ENCODE results near the gene C13orf46. TPM values are rescaled to one million over a fixed set of nuclear protein-coding genes. Genes with fewer than 3 reads are reported as not detected.

C13orf46 gene
- total and polyA plus RNA-seq, 2 of the 8 experiments (the other 6 are each of a cell fraction or from before 2014, with no cell fraction given), result 0.23 to 0.28 TPM

- TF ChIP-seq CHD7 (IDR thresholded peaks at IDR 0.05; ENCODE audit: insufficient replicate concordance, low read length), result no peak
- no peak for TF ChIP-seq CTBP2 (IDR thresholded peaks at IDR 0.05; ENCODE audit: borderline replicate concordance, insufficient read depth, insufficient read length, low read length)
- TF ChIP-seq NANOG (IDR thresholded peaks at IDR 0.05; ENCODE audit: insufficient read depth, low read depth, low read length, poor library complexity, severe bottlenecking), result no peak
Measured at GRCh38 chr13:113965383-113965874, 8.4 kb downstream of the C13orf46 start (continued).

Data from H1 (cell line).